ENCODE data around the gene MTM1.

Gene MTM1

GRCh38 chrX:150610043-150610442, 41.6 kb downstream of the MTM1 start:
- DNase-seq, result no peak

DNA sequence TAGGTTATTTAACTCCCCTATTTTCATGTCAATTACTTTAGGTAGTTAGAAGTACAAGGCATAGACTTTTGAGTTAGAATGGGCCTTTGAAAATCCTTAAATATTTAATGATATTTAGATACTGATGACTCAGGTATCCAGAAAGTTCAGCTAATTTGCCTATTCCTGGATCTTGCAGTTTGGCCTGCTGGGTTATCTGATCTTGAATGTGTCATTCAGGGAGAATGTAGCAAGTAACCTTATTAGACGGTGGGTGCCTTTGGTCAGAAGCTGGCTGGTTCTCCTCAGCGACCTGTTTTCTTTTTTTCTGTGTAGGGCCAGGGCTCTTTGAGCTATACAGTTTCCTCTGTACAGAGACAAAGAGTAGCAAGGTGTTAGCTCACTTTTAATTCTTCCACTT, 42.0 kb downstream of the MTM1 start:
- no peak for DNase-seq

DNA sequence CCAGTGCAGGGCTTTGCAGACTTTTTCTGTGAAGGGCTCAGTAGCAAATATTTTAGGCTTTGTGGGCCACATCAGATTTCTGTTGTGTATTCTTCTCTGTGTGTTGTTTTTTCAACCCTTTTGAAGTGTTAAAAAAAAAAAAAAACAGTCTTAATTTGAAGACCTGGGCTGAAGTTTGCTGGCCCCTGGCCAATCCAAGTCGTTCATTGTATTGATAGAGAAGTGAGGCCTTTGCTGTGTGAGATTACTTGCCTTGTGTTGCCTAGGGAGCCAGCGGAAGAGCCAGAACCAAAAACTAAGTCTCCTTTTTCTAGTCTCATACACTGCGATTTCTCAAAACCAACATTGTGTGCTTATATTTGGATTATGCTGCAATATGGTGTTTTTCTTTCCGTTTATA, 46.9 kb downstream of the MTM1 start:
- no peak for DNase-seq

- no peak for DNase-seq
Observed at GRCh38 chrX:150616179-150616862, 47.9 kb downstream of the MTM1 start.

GRCh38 chrX:150616863-150617198, 48.4 kb downstream of the MTM1 start:
- DNase-seq, result no peak

GRCh38 chrX:150621652-150622051, 53.2 kb downstream of the MTM1 start:
- no peak for DNase-seq

DNA sequence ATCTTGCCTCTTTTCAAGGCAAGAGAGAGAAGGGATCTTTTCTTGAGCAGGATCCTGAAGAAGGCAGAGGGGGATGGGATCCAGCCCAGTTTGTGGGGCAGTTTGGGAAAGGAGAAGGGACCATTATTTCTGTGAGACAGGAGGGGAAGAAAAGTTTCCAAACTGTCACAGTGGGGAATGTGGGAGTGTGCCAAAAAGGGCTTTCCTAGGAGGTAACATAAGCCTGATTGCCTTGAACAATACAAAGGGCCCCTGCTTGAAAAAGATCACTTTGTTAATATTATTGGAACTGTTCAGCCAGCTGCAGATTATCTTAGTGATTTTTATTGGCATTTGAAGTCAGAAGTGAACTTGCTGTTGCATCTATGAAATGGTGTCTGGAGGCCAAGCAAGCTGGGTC, 55.2 kb downstream of the MTM1 start:
- DNase-seq, result no peak

- DNase-seq, result no peak
Observed at GRCh38 chrX:150625097-150625496, 56.7 kb downstream of the MTM1 start.

DNA sequence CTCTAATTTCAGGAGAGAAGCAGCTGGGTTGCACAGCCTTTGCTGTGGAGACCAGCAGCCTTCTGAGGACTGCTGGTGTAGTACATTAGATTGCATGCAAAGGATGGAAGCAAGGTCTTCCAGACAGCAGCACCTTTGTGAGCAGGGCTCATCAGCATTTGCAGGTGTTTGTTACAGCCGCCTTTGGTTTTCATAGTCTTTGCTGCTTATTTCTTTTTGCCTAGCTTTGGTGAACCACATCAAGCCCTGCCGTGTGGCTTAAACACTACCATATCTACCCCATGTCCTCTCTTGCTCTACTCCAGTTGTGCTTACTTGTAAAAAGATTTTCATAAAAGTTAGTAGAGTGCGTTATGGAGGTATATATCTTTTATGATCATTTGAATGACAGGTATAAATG, 57.5 kb downstream of the MTM1 start:
- DNase-seq, result no peak

DNA sequence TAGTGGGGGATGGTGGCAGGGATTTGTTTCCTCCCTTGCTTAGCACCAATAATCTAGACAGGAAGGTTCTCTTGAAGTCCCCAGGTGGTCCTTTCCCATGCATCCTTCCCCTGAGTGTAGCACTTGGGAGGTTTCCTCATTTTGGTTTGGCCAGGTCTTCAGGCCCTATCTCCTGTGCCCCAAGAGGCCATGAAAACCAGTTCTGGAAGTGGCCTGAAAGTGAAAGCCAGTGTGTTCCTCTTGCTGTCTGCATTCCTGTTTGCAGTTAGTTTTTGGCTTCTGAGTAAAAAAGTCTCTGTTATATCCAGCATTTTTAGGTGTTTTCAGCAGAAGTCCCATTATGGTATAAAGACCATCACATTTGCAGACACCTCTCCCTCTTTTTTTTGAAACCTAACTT, 59.5 kb downstream of the MTM1 start:
- no peak for DNase-seq

- DNase-seq, result peak; percentile 52
Observed at GRCh38 chrX:150635952-150636351, 67.5 kb downstream of the MTM1 start.

DNA sequence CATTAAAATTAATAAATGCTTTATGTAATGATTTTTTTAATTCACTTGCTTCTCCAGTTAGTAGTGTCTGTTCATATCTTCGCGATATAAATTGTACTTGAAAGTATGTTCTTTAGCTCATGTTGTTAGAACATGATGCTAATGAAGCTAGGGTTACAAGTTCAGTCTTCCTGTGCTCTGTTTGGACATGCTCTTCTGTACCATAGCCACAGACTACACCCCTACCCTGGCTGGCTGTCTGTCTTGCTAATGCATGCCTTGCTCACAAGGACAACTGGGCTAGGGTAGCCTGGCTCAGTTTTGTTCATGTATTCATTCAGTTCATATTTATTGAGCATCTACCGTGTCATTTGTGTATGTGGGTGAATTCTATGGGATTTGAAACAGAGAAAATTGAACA, 74.0 kb downstream of the MTM1 start:
- no peak for DNase-seq

DNA sequence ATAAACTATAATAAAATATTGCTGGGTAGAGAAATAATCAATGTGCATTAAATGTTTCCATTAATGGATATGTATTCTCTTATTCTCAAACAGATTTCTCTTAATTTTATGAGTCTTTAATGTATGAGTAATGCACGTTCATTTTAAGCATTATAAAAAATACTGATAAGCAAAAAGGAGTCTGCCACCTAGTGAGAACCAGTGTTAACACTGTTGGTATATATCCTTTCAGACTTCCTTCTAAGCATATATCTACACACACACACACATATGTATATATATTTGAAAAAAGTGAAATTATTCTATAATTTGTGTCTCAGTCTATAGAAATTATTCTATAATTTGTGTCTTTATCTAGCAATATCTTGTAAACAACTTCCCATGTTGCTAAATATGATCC, 74.8 kb downstream of the MTM1 start:
- DNase-seq, result no peak

DNA sequence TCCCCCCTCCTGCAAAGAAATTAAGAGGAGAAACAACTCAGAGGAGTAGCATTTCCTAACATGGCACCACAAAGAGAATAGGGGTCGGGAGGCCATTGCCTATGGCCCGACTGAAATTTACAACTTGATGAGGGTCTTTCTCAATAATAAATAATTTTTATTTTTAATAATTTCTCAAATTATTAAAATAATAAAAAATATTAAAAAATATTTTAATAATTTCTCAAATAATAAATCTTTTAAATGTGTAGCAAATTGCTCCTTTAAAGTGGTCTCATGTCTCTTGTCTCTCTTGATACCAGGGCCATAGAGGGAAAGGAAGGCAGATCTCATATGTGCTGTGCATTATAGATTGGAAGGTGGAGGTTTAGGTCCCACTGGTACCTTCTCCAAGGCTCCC, 75.5 kb downstream of the MTM1 start:
- DNase-seq, result no peak

- no peak for DNase-seq
Observed at GRCh38 chrX:150644422-150644821, 76.0 kb downstream of the MTM1 start.

DNA sequence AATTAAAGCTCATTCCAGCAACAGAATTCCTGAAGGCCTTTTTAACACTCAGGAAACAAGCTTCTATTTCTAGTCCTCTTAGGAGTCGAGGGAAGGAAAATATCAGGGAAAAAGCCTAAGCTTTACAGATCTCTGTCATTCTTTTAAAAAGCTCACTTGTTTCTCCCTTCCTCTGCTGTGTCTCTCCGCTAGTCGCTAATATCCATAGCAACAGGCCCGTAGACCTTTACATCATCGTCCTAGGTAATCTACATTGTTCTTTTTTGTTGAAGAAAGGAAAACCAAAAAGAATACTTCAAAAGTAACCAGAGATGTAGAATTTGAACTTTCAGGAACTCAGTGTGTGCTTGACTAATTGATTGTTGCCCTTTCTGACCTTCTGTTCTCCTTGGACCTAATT, 78.9 kb downstream of the MTM1 start:
- DNase-seq, result no peak

DNA sequence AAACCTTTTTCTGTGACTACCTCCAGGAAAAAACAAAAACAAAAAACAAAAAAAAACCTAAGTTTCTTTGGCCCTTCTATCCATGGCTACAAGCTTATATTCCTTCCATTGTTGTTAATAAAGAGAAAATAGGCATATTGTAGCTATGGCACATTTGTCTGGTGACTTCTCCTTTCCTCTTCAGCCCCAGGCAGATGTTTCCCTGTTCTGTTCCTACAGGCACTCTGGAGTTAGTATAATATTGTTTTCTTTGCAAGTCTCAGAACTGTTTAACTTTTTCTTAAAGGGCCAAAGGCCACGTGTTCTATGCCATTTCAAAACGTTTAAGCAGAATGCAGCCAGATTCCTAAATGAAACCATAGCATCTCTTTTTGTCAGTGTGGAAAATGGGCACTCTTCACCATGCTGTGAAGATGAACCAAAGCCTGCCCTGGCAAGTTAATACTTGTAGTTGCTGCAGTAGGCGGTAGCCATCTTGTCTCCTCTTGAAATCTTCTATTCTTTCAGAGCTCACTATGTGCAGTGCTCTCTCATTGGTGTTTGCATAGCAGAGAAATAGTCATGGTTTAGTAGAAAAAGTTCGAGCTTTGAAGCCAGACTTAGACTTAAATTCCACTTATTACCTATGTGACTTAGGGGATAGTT, 80.0 kb downstream of the MTM1 start:
- DNase-seq, result no peak

GRCh38 chrX:150649096-150649870, 80.9 kb downstream of the MTM1 start:
- peak; percentile 1 for DNase-seq

DNA sequence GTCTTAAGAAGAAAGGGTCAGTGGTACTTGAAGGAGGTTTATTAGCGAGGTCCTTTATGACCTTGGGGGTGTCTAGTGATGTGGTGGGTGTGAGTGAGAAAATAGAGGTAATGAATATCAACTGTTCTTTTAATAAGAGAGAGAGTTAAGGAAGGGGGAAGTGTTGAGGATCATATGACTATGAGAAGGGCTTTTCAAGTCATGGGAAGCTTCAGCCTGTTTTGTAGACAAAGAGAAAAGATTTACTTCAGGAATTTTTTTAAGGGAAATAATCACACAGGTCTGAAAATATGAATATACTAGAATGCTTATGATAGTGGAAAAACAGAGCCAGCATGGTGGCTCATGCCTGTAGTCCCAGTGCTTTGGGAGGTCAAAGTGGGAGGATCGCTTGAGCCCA, 83.5 kb downstream of the MTM1 start:
- no peak for DNase-seq

- DNase-seq, result no peak
Observed at GRCh38 chrX:150655788-150656187, 87.4 kb downstream of the MTM1 start.

GRCh38 chrX:150663073-150663472, 94.7 kb downstream of the MTM1 start:
- DNase-seq, result no peak

DNA sequence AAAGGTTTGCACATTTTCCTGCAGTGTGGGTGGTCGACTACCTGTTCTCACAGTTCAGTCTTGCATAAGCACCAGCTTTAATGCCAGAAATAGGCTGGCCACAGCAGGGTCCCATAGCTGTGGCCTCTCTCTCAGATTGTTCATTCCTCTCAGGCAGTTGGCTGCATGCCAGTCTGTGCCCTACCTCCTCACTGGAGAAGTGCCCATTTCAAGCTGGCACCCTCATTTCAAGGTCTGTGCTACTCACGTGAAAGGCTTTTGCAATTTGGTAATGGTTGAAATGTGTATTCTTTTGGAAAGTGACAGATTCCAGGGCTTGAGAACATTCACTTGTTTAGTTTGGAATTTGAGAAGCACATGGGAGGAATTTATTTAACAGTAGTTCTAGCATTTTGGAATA, 95.9 kb downstream of the MTM1 start:
- no peak for DNase-seq

- DNase-seq, result no peak
Observed at GRCh38 chrX:150676221-150676620, 107.8 kb downstream of the MTM1 start.

DNA sequence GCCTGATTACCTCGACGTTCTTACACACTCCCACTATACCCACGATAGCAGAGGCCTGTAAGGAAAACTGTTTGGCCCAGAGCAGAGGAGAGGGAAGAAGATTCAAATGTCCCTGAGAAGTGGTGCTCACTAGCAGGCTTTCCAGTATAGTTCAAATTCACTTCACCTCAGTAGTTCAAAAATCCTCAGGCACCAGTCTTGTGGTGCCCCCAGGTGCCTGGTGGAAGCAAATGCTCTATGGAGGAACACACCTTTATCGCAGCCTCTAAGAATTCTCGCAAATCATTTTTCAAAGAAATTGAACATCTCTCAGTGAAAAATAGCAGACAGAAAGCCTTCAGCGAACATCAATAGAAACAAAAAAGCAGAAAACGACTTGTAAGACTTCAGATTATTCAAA, 112.6 kb downstream of the MTM1 start:
- DNase-seq, result no peak

Measured in NCI-H226 (cell line).